ENCODE results near the gene CNOT11.
"Not testable (repeated sequence)": the region's sequence is repeated elsewhere in the genome, so short reads cannot be mapped to it uniquely, and the experiment has no call there.

The CNOT11 gene

DNA sequence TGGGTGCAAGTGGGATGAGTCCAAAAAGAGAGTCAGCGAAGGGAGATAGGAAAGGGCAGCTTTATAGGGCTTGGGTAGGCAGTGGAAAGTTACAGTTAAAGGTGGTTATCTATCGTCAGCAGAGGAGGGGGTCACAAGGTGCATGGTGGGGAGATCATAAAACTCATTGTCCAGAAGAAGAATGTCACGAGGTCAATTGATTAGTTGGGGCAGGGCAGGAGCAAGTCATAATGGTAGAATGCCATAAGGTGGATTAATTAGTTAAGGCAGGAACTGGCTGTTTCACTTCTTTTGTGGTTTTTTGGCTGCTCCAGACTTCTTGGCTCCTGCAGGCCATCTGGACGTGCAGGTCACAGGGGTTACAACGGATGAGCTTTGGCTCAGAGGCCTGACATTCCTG lies 3.9 kb upstream of the CNOT11 start:
- not testable (repeated sequence) for DNase-seq

DNA sequence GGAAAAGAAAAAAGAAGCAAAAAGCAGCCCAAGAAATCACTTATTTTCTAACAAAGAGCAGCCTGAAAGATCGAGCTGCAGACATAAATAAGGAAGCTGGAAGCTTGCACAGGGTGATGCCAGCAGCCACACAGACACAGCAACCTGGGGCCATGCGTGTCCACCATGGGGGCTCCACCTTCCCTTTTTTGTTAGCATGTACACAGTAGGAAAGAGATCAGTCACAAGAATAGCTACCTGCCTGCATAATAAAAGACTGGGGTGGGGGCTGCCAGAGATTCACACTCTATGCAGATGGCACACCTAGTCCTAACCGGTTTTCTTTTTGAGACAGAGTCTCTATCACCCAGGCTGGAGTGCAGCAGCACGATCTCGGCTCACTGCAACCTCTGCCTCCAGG lies 2.9 kb upstream of the CNOT11 start:
- DNase-seq = no peak

DNA sequence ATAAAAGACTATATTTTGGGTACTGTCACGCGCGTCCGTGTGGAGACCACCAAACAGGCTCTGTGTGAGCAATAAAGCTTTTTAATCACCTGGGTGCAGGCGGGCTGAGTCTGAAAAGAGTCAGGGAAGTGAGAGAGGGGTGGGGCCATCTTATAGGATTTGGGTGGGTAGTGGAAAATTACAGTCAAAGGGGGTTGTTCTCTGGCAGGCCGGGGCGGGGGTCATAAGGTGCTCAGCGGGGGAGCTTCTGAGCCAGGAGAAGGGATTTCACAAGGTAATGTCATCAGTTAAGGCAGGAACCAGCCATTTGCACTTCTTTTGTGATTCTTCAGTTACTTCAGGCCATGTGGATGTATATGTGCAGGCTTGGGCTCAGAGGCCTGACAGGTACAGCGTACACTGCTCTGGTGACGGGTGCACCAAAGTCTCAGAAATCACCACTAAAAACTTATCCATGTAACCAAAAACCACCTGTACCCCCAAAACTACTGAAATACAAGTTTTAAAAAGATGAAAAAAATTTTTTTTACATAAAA lies 1.4 kb upstream of the CNOT11 start:
- not testable (repeated sequence) for DNase-seq

DNA sequence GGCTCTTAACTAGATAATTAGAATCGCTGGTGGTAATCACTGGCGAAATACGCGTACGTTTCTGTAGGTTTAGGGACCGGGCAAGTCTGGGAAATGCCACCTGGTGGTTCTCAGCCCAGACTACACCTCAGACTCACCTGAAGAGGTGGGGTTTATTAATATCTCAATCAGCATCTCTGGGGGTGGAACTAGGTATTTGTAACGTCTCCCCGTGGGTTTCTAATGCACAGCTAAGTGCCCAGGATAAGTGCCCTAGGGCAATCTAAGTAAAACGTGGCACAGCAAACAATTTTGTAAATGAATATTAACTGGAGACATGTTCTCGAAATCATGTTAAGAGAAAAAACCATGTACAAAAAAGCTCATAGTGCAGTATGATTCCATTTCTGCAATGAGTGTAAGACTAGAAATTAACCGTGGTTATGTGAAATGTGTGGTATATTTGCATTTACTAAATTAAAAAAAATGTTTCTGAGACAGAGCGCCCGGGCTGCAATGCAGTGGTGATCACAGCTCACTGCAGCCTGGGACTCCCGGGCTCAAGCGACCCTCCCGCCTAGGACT lies 760 bp upstream of the CNOT11 start:
- no peak for DNase-seq

DNA sequence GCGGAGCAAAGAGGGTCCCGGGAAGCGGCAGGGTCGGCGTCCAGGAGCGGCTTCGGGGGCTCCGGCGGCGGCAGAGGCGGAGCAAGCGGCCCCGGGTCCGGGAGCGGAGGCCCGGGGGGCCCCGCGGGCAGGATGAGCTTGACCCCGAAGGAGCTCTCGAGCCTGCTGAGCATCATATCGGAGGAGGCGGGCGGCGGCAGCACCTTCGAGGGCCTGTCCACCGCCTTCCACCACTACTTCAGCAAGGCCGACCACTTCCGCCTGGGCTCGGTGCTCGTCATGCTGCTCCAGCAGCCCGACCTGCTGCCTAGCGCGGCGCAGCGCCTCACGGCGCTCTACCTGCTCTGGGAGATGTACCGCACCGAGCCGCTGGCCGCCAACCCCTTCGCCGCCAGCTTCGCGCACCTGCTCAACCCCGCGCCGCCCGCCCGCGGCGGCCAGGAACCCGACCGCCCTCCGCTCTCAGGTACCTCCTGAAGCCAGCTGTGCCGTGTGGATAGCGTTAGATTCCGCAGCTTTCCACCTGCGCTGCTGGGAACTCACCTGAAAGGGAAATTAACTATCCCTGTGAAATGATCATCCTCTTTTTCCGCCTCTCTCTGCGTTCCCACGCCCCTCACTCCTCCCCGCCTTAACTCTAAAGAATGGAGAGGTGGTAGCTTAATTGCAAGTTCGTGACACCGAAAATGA lies 472 bp downstream of the CNOT11 start:
- no peak for DNase-seq

- no peak for DNase-seq
Observed at GRCh38 chr2:101253703-101254450, 1.2 kb downstream of the CNOT11 start.

DNA sequence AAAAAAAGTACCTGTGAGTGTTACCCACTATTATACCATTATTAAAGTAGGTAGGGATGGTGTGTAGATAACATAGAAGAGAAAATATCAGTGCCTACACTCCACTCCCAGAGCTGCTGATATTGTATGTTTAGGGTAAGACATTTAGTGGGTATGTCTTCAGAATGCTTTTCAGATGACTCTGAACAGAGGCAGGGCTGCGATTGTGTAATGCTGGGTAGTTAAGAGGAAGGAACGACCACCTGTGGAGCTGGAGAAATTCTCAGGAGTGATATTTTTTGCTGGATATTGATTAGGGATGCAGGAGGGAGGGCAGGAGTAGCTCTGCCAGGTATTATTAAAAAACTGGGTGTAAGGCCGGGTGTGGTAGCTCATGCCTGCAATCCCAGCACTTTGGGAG lies 2.8 kb downstream of the CNOT11 start:
- DNase-seq = no peak

GRCh38 chr2:101256316-101256715 lies 3.6 kb downstream of the CNOT11 start:
- no peak for DNase-seq

DNA sequence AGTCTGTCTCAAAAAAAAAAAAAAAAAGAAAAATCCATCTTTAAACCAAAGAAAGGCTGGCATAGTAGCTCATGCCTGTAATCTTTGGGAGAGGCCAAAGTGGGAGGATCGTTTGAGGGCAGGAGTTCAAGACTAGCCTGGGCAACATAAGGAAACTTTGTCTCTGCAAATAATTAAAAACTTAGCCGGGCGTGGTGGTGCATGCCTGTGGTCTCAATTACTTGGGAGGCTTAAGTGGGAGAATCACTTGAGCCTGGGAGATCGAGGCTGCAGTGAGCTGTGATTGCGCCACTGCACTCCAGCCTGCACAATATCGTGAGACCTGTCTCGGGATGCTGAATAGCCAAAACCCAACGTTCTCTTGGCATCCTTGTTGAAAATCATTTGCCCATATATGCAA lies 6.1 kb downstream of the CNOT11 start:
- no peak for DNase-seq

DNA sequence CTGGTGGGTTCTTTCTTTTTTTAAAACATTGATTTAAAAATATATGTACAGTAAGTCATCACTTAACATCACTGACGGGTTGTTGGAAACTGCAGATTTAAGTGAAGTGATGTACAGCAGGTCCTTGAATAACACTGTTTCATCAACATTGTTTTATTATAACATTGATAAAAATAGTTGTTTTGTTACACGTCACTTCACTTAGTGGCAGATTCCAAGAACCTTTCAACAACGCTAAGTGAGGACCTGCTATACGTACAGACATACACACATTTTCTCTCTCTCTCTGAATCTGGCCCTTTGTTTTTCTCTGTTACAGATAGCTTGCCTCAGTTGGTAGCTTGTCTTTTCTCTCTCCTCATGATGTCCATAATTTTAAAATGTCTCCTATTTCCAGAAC lies 9.5 kb downstream of the CNOT11 start:
- DNase-seq = no peak

GRCh38 chr2:101263377-101263800 lies 10.7 kb downstream of the CNOT11 start:
- no peak for DNase-seq

GRCh38 chr2:101264360-101264939 lies 11.8 kb downstream of the CNOT11 start:
- DNase-seq = no peak

DNA sequence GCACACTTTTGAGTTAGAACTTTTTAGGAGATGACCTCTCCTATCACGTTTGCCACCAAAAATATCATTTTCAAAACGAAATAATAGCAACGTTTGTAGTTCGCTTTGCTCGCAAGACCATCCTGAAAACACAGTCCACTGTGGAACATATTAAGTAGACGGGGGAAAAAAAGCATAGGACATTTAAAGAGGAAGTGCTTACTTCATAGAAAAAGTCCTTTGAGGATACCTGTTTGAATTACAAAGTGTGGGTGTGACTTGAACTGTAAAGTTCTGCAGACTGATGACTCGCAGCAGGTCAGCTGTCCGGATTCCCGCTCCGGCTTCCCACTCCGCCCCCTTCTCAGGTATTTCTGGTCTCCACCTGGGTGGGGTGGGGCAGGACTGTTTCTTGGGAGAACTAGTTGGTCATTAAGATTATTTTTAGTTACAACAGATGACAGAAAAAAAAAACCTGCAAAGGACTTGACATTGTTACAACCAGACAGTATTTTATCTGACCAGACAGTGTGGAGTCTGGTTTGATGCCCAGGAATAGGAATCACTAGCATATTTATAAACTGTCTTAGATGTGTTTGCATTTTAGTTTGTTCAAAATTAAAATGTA lies 13.3 kb downstream of the CNOT11 start:
- no peak for DNase-seq

DNA sequence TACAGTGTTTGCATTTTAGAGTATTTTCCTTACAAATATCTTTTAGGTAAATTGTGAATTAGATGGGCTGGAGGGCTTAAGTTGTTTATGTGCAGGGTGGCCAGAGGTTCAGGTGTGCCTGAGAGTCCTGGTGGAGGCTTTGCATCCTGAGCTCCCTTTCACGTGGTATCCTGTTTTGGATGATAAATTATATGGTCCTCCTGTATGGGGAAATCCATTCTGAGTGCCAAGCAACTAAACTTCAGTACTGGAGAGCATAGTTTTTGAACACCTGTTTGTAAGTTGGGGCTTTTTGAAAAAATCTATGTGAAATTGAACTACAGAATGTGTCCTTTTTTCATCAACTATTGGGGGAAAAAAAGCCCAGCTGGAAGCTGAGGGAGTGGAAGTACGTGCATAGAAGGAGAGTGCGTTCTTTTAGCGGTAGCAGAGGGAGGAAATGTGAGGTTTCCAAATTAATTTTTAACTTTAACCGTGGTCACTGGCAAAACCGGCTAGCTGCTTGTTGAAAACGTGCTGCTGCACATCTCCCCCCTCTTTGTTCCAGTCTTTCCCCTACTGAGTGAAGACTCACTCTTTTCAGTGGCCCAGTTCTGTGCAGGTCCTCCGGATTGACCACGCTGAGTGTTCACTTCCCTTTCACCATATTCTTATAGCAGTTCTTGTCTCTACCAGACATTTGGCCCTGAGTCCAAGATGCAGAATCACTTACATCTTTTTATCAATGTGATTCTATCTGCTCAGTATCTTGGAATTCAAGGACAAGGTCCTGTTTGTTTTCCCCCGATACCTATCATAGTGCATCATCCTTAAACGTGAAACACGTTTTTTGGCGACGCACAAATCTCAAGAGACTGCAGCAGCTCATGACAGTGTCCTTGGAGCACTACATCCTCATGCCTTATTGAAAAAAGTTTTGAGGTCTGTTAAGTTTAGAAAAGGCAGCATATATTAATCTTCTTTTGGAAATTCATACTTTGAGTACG lies 15.3 kb downstream of the CNOT11 start:
- DNase-seq = no peak

DNA sequence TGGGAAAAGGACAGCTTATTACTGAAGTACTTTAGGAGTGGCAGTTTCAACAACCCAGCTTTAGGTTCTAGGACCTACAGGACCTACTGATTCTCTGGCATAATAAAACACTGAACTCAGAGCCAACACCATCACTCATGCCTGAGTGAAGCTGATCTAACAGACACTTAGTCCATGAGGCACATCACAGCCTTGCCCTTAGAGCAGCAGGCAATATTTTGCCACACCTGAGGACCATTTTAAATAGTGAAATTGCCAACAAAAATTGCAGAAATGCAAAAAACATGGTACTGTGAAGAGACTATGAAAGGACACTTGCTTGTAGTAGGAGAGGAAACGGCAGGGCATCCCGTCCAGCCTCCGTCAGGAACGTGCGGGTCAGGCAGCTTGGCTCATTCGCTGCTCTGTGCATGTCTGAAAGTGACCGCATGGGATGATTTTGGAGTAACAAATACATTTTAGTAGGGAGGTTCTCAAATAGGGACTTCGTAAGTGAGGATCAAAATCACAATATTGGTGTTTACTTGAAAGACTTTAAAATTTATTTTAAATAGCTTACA lies 18.1 kb downstream of the CNOT11 start:
- DNase-seq = no peak

GRCh38 chr2:101272045-101272784 lies 19.5 kb downstream of the CNOT11 start:
- no peak for DNase-seq

- no peak for DNase-seq
Observed at GRCh38 chr2:101273056-101273455, 20.4 kb downstream of the CNOT11 start.

DNA sequence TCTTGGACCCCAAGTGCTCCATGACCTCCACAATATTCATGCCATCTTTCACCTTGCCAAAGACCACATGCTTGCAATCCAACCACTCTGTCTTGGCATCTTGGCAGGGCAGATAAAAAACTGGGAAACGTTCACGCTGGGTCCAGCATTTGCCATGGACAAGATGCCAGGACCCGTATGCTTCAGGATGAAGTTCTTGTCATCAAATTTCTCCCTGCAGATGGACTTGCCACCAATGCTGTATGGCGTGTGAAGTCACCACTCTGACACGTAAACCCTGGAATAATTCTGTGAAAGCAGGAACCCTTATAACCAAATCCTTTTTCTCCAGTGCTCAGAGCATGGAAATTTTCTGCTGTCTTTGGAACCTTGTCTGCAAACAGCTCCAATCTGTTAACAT lies 21.5 kb downstream of the CNOT11 start:
- DNase-seq = no peak

- DNase-seq = no peak
Observed at GRCh38 chr2:101277111-101277510, 24.4 kb downstream of the CNOT11 start.

DNA sequence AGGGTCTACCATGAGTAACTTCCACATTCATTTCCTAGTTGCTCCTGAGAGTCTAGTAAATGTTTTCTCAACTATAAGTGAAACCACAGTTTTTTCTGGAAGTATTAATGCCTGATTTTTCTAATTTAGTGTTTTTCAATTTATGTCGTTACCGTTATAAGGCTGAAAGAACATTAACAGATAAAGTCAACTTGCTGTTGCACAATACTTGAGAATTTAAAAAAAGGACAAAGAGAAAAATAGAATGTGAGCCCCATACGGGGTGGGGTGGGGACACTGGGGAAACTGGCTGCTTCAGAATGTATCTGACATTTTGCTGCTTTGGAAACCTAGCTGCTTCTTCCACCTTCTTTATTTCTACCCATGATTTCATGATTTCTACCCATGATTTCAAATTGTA lies 26.2 kb downstream of the CNOT11 start:
- DNase-seq = no peak

- no peak for DNase-seq
Observed at GRCh38 chr2:101281482-101281881, 28.8 kb downstream of the CNOT11 start.

Measured in GOT3 (cell line).